Urothelium cell line (cell line): ENCODE measurements around the gene RANBP1.
"Not testable (repeated sequence)": the region's sequence is repeated elsewhere in the genome, so short reads cannot be mapped to it uniquely, and the experiment has no call there.

Experiments
- DNase-seq: peaks from one replicate; pipeline ENCODE4 v3.0.0; 2011; ENCODE audit warnings: low spot score, mixed read lengths
- FAIRE-seq: peaks from 2 replicates; lab custom pipeline; 2011; peaks lifted over from hg19 to GRCh38; lab: Jason Lieb, UNC

The RANBP1 gene

DNA sequence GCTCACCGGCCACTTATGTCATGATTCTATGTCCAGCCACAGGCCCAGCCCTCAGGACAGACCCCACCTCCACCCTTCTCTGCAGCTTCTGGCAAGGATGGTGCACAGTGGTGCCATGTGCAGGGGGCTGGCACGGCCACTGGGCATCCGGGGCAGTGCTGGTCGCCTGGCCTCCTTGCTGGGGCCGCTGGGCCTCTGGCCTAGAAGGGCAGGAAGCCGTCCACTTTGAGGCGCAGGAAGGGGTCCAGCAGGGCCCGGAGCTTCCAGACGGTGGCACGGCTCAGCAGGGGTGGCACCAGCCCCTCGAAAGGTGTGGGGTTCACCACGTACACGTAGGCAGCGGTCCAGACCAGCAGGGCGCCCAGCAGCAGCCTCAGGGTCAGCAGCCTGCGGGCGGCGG lies 32.5 kb downstream of the RANBP1 start:
- DNase-seq, result no peak
- no peak for FAIRE-seq

DNA sequence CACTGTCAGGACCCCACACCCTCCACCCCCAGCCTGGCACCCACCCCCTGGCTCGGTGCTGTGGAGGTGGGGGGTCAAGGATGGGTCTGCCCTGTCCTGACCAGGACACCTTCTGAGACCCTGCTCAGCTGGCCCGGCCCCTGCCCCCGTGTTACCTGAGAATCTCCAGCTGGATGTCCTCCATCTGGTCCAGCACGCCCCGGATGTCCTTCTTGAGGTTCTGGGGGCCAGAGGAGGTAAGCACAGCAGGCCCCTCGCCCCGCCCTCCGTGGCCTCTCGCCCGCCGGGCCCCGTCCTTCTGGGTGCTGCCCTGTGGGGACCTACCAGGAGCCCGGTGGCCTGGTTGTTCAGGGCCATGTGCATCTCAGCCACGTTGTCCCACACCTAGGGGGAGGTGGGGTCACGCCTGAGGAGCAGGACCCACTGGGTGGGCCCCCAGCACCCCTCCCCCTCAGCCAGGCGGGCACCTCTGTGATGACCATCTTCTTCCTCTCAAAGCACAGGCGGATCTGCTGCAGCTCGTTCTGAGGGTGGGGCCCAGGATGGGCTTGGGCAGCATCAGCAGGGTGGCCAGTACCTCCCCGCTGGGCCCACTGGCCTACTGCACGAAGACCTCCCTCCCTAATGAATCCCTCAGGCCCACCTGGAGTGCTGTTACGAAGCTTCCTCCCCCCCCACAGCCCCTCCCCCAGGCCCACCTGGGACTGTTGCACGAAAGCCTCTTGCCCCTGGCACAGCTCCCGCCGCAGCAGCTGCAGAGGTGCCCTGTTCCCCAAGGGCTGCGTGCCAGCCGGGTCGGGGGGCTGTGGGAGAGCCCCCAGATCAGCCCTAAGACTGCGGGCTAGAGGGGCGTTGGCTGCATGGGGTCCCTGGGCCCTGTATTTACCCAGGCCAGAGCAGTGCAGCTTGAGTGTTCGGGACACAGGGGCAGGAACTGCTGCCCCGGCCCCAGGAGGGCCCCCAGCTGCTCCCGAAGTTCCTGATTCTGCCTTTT lies 33.6 kb downstream of the RANBP1 start:
- DNase-seq (no peak), FAIRE-seq (peak; percentile 85)

DNA sequence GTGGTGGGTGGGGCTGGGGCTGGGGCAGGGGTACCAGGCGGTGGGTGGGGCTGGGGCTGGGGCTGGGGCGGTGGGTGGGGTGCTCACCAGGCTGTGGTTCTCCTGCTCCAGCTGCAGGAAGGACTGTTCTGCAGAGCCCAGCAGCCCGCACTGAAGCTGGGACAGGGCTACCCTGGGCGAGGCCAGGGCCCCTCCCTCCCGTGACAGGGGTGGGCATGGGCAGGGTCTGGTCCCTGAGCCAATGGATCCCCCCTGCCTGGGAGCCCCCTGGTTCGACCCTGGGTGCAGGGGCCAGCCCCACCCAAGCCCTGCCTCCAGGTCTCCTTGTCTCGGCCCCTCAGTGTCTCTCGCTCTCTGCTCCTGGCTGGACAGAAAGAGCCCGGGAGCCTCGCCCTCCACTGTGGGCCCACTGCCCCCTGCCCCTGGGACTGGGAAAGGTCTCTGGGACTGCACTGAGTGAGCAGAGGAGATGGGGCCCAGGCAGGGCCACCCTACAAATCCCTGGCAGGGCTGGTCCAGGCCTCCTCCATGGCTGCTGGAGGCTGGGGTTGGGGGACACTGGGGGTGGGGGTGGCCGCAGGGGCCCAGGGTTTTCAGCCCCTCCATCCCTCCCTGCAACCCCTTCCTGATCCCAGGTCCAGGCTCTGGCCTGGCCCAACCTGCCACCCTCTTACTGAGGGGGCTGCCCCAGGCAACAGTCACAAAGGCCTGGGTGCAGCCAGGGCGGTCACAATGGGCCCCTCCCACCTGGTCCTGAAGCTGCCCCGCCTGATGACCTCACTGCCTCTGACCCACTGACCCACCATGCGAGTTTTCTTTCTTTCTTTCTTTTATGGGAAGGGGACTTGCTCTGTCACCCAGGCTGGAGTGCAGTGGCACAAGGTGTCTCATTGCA lies 34.7 kb downstream of the RANBP1 start, which contains the start of gene CCDC188:
Gene CCDC188, minus strand, starts transcription at position 675 of the 895 bp plus-strand sequence. Its CDS starts 69 bp downstream, at position 606.
- FAIRE-seq, result no peak

DNA sequence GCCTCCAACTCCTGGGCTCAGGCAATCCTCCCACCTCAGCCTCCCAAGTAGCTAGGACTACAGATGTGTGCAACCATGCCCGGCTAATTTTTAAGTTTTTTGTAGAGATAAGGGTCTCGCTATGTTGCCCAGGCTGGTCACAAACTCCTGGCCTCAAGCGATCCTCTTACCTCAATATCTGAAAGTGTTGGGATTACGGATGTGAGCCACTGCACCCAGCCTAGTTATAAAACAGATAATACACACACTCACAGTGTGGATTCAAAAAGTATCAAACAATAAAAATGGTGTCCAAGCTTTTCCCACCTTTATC lies 35.3 kb downstream of the RANBP1 start:
- DNase-seq (no peak), FAIRE-seq (no peak)

More for the DNA sequence above, 34.7 kb downstream of the RANBP1 start, which contains the start of gene CCDC188:
- no peak for DNase-seq

DNA sequence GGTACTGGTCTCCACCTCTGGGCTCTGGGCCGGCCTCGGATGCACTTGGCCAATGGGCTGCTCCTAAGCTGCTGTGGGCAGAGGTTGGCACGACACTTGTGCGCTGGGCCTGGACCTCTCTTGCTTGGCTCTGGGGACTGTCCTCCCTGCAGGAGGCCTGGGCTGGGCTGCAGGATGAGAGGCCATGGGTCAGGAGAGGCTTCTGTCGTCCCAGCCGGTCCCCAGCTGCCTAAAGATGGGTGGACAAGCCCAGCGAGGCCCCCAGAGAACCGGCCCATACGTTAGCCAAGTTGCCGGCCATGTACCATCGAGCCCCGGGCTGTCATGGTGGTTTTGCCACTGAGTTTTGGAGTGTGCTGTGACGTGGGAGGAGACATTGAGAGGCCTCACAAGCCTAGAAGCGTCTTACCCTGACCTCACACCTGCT lies 36.6 kb downstream of the RANBP1 start:
- no peak for FAIRE-seq

DNA sequence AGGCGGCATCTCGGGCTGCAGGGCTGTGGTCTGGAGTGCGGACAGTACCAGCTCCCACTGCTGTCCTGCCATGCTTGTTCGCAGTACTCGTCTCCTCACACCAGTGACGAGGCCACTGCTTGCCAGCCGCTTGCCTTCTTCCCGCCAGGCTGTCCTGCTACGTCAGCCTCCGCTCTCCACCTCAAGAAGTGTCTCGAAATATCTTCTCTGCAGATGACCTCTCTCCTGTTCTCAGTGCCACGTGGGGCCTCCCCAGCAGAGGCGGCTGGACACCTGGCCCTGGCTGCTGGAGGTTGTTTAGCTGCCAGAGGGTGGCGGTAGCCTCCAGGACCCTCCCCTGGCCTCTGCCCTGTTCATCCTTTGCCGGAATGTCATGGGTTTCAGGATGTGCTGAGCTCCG lies 38.0 kb downstream of the RANBP1 start:
- DNase-seq, result no peak
- FAIRE-seq, result peak; percentile 66

More for the DNA sequence above, 36.6 kb downstream of the RANBP1 start:
- no peak for DNase-seq

DNA sequence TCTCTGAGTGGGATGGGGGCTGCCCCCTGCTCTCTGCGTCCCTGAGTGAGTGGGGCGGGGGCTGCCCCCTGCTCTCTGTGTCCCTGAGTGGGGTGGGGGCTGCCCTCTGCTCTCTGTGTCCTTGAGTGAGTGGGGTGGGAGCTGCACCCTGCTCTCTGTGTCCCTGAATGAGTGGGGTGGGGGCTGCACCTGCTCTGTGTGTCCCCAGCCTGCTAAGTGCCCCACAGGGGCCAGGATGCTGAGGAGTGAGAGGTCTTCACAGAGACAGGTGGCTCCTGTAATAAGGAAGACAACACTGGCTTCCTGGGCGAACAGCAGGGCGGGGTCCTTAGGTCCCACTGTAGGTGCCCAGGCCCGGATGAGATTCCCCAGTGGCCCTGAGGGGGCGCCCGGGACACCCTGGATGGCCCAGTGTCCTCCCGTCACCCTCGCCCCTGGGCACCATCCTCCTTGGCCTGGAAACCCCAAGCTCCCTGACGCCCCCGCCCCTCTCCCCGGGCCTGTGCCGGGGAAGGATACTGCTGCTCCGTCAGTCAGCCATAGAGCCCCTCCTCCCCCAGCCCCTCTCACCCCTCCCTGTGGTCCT lies 38.8 kb downstream of the RANBP1 start:
- FAIRE-seq, result peak; percentile 63
- peak; percentile 35 for DNase-seq

DNA sequence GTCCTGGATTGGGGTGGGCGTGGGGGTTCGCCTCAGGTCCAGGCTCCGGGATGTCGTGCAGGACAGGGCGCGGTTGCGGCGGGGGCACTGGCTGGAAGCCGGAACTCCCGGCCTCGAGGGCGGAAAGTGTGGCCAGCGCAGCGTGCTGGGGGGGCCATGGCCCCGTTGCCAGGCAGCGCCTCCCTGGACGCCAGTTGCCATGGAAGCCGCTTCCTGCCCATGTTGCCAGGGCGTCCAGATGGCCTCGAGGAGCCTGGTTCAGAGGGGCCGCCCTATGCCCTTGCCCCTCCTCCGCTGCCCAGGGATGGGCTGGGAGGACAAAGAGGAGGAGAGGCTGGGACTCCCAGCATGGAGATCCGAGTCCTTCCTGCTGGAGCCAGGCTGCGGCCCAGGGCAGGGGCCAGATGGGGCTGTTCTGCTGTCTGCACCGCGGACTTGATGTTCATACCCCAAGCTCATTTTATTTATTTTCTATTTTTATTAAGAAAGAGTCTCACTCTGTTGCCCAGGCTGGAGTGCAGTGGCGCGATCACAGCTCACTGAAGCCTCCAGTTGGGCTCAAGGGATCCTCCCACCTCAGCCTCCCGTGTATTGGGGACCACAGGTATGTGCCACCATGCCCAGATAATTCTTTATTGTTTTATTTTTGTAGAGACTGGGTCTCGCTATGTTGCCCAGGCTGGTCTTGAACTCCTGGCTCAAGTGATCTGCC lies 39.6 kb downstream of the RANBP1 start:
- DNase-seq, result peak; percentile 97

DNA sequence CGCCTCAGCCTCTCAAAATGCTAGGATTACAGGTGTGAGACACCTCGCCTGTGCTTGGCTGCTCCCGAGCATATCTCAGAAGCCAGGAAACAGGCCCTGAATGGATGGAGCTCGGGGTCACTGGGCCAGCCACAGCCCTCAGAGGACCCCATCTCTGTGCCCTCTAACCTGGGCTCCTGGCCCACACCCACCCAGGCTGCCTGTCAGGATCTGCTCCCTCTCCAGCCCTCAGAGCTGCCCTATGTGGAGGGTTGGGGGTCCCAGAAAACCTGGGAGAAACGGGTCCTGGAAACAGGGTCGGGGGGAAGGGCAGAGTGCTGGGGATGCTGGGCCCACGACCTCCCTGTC lies 40.1 kb downstream of the RANBP1 start:
- DNase-seq (no peak), FAIRE-seq (no peak)

More for the DNA sequence above, 39.6 kb downstream of the RANBP1 start:
- FAIRE-seq, result peak; percentile 100

DNA sequence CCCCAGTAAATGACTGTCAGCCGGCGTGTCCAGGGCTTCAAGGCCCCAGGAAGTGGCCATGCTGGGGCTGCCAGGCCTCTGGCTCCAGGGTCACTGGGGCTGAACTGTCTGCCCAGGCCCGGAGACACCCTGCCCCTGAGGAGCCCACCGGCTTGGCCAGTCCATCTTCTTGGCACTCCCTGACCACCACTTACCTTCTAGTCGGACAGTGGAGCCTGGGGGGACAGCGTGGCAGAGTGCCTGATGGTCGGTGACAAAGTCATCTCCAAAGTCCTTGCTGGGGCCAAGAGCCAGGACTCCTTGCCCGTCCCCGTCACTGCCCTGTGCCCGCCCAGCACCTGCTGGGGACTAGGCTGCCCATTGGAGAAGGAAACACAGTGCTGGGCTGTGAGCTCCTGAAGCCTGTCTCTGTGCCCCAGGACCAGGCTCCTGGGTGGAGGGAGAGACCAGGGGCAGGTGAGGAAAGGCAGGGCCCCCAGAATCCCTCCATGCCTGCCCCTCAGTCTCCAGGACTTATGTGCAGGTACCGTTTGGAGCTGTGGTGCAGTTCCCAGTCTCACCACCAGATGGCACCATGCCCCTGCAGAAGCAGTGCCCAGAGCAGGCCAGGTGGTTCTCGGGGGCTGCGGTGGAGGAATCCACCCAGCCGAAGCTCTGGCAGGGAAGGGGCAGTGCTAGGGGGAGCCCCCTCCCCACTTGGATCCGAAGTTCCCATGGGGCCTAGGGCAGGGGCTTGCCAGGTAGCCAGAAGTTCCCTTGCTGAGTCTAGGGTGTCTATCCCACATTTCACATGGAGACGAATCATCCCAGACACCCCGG lies 40.9 kb downstream of the RANBP1 start:
- peak; percentile 97 for FAIRE-seq

DNA sequence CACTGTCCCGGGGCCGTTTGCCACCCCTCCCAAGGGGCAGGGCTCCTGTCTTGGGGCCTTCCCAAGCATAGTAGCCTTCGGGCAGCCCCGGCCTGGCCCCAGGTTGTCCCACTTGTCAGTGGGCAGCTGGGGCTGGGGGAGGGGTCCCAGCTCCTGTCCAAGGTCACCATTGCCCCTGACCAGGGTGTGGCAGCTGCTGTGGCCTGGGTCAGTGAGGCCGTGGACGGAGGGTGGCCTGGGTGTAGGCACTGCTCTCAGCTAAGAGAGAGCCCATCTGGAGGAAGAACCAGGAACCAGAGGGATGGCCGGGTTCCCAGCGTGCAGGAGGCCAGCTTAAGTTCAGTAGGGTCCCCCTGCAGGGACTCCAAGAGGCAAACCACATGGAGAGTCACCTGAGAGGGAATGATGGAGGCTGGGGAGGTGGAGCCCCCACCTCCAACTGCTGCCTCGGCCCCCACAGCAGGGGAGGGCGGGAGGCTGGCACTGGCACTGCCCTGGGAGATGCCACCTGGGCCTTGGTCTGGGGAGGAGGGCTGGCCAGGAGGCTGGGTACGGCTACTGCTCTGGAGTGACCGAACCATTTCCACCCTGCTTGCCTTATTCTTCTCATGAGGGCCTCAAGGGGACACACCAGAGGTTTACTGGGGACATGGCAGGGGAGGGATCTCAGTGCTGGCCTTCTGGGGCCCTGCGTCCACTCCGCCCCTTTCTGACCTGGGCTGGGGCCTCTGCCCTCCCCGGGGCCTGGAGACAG lies 41.7 kb downstream of the RANBP1 start:
- FAIRE-seq, result no peak
- DNase-seq, result no peak

More for the DNA sequence above, 40.9 kb downstream of the RANBP1 start:
- peak; percentile 93 for DNase-seq

DNA sequence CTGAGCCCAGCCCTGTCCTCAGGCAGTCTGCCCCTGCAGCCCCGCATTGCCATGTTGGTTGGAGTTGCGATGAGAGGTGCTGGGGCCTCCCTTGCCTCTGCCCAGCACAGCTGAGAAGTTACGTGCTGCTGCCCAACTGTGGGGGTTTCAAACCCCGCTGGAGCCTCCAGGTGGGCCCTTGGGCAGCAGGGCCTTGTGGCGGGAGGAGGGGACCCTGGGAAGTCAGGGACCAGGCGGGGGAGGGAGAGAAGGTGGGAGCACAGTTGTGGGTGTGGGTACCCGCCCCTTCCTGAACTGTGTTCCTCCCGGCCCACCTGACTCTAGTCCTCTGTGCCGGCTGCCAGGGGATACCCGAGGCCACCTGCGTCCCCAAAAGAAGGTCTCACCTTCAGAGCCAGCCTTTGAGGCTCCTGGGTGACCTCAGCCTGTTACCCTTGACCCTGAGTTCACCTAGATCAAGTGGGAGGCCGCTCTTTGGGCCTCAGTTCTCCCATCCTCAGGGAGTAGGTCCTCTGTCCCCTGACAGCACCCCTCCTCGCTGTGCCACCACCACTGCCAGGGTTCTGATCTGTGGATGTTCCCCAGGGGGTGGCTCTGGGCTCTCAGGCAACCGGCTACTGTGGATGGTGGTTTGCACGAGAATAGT lies 42.6 kb downstream of the RANBP1 start:
- DNase-seq (no peak), FAIRE-seq (no peak)

DNA sequence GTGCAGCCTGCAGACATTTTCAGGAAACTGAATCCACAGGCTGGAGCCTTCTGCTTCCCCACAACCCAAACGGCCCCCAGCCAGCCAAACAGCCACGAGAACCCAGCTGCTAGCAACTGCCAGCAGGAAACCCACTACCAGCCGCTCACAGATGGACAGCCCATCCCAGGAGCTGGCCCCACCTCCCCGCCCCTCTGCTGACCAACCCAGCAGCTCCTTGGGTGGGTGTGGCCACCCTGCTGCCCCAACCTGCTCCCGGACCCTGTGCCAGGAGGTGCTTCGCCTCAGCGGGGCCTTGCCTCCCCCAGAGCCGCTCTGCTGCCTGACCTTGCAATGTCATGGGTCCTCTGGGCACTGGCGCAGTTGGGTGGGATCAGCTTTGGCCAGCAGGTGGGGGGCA lies 43.2 kb downstream of the RANBP1 start:
- FAIRE-seq, result no peak
- DNase-seq, result no peak

DNA sequence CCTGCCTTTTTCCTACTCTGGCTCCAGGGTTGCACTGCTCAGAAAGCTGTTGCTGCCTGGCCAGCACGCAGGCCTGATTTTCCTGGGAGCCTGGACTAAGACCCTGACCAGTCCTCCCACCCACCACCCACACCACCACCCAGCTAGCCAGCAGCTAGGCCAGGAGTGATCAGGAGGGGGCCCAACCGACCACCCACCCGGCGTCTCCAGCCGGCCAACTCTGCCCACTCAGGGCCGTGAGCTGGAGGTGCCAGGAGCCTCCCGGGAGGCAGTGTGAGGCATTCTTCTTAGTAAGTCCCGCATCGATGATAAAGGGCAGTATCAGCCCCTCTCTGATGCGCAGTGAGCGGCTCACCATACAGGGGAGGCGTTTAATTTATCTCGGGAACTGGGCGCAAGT lies 43.6 kb downstream of the RANBP1 start:
- not testable (repeated sequence) for DNase-seq, FAIRE-seq

DNA sequence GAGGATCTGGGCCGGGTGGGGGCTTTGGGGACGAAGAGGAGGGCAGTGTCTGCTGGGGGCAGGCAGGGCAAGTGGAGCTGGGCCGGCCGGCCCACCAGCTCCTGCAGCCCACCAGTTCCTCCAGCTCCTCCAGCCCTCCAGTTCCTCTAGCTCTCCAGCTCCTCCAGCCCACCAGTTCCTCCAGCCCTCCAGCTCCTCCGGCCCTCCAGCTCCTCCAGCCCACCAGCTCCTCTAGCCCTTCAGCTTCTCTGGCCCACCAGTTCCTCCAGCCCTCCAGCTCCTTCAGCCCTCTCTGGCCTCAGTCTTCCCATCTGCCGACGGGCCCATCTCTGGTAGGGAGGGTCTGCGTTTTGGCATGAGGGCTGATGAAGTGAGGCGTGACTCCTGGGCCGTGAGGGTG lies 44.1 kb downstream of the RANBP1 start:
- DNase-seq (no peak), FAIRE-seq (no peak)

DNA sequence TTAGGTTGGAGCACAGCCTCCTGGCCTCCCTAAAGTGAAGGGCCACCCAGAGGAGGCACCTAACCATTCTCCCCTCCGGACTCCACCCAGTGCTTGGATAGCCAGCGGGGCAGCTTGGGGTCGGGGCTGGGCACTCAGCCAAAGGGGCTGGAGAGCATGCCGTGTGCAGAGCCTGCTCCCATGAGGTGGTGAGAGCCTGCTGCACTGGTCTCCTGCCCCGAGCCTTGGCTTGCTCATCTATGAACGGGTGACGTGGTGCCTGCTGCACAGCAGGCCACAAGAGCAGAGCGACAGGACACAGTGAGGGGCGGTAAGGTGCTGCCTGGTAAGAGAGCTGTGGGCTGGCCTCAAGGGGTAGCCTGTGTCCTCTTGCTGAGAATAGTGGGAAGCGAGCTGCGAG lies 49.0 kb downstream of the RANBP1 start:
- FAIRE-seq (peak; percentile 97), DNase-seq (no peak)

DNA sequence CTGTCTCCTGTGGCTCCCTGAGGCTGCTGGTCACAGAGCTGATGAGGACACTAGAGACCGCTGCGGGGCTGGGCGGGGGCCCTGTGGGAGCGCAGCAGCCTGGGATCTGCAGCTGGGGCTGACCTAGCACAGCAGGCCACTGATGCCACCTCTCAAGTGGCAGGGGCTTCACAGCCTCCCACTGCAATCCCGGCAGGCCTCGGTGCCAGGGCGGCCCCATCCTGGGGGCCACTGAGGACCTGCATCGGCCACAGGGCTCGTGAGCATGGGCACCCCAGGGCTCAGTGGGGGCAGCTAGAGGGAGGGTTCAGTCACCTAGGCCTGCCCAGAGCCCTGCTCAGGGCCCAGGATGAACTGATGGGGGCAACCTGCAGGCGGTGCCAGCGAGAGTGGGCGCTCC lies 49.5 kb downstream of the RANBP1 start:
- FAIRE-seq (no peak), DNase-seq (no peak)

DNA sequence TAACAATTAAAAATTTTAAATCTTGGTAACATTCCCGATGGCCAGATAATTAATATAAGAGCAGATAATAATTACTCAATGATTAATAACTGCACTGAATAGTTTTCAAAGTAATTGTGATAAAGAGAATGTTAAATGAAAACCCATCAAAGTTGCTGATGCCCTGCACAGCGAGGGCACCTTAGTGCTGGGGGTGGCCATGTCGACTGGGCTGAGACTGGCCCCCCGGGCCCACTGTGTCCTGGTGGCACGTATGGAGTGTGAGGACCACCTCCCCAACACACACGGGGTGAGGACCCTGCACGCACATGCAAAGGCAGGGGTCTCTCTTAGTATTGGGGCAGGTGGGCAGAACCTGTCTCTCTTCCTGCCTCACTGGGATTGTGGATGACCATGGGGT lies 50.0 kb downstream of the RANBP1 start:
- no peak for FAIRE-seq
- no peak for DNase-seq
